NT2/D1 (cell line): ENCODE measurements around the gene GASK1A.

Source experiments
- SUZ12 ChIP-seq: IDR thresholded peaks from 2 replicates; pipeline ENCODE4 v1.6.1; 2011; ENCODE audit not compliant: insufficient read length, insufficient read depth; ENCODE audit errors: extremely low read depth
- YY1 ChIP-seq: IDR thresholded peaks from 2 replicates; pipeline ENCODE4 v1.6.1; 2011; ENCODE audit not compliant: insufficient read length, insufficient read depth
- ZNF274 ChIP-seq: IDR thresholded peaks from 2 replicates; pipeline ENCODE4 v1.6.1; 2011; ENCODE audit warnings: mild to moderate bottlenecking, low read depth, low read length

- TF ChIP-seq YY1 (no peak), SUZ12 (no peak), ZNF274 (no peak)
Measured at GRCh38 chr3:42984701-42985100, 5.6 kb downstream of the GASK1A start.
